Spleen (tissue), 11 donors: ENCODE measurements around the gene STEAP3. TPM values are rescaled to one million over a fixed set of nuclear protein-coding genes. Genes with fewer than 3 reads are reported as not detected.

Source experiments
- DNase-seq: peaks from one replicate; pipeline ENCODE4 v3.0.0-alpha.2; 2020
- H3K27ac ChIP-seq, 8 donors: fragments of 200-600 bp; sonication (generic) in 7 of 8; 1 replicate in 4 of 8; 2 replicates in 4 of 8; pipeline versions ENCODE4 v1.5.0 to v1.8.0; 2016 to 2021; ENCODE audit warnings: inconsistent platforms in 4 of 8, mild to moderate bottlenecking in 4 of 8, moderate library complexity in 1 of 8
- H3K27me3 ChIP-seq, 7 donors: fragments of 200-600 bp; sonication (generic) in 6 of 7; replicated peaks in 1 of 7; 1 replicate in 4 of 7; 2 replicates in 3 of 7; pipeline versions ENCODE4 v1.5.0 to v1.8.0; 2016 to 2021; ENCODE audit warnings: inconsistent platforms in 3 of 7, mild to moderate bottlenecking in 1 of 7
- H3K36me3 ChIP-seq, 6 donors: fragments of 200-600 bp; sonication (generic) in 5 of 6; 1 replicate in 4 of 6; 2 replicates in 2 of 6; pipeline versions ENCODE4 v1.5.0 to v1.8.0; 2016 to 2021; ENCODE audit warnings: inconsistent platforms in 2 of 6
- H3K4me1 ChIP-seq, 6 donors: fragments of 200-600 bp; sonication (generic) in 5 of 6; 1 replicate in 3 of 6; 2 replicates in 3 of 6; pipeline versions ENCODE4 v1.5.0 to v1.8.0; 2016 to 2021; ENCODE audit warnings: inconsistent platforms in 3 of 6
- H3K4me3 ChIP-seq, 8 donors: fragments of 200-600 bp; sonication (generic) in 7 of 8; 1 replicate in 4 of 8; 2 replicates in 4 of 8; pipeline versions ENCODE4 v1.5.0 to v1.8.0; 2016 to 2021; ENCODE audit warnings: inconsistent platforms in 4 of 8, mild to moderate bottlenecking in 4 of 8, moderate library complexity in 2 of 8
- H3K9me3 ChIP-seq, 8 donors: fragments of 200-600 bp; sonication (generic) in 7 of 8; 1 replicate in 4 of 8; 2 replicates in 4 of 8; pipeline versions ENCODE4 v1.5.0 to v1.8.0; 2016 to 2021; ENCODE audit warnings: inconsistent platforms in 4 of 8
- CTCF ChIP-seq, 11 experiments: fragments of 200-600 bp in 7 of 11; fragments of 450-650 bp in 4 of 11; sonication (generic) in 4 of 11; IDR thresholded peaks in 8 of 11; conservative IDR thresholded peaks in 3 of 11; 1 replicate in 7 of 11; 2 replicates in 4 of 11; pipeline versions ENCODE4 v1.4.0 to v1.8.0; 2016 to 2021; ENCODE audit warnings: antibody characterized with exemption in 11 of 11, inconsistent platforms in 4 of 11, mild to moderate bottlenecking in 1 of 11
- POLR2A ChIP-seq, 3 donors: fragments of 450-650 bp; IDR thresholded peaks; one replicate each; pipeline ENCODE4 v1.5.1; 2017; ENCODE audit warnings: antibody characterized with exemption in 3 of 3, mild to moderate bottlenecking in 1 of 3
- POLR2AphosphoS5 ChIP-seq, 3 donors: sonication (generic); formaldehyde crosslinking; IDR thresholded peaks; one replicate each; pipeline ENCODE4 v1.5.1; 2017; ENCODE audit warnings: antibody characterized with exemption in 3 of 3
- WGBS, 5 donors: extraction: QIAGEN DNeasy Blood & Tissue Kit in 3 of 5; methylation state at CpG; one replicate each; pipeline versions ENCODE4 v1.1.5 to v1.1.7; 2013 to 2018; 5-methylcytosine and 5-hydroxymethylcytosine counted together
- intact Hi-C: fragments of 100-400 bp; cut with DNase I; formaldehyde crosslinking; loops from one replicate; pipeline ENCODE4 v1.15.0; 2023; ENCODE audit warnings: low total_unique reads
- polyA plus RNA-seq, 3 donors: library from polyadenylated mRNA; stranded (reverse); fragments of 200-250 nt; gene quantifications; one replicate each; pipeline ENCODE4 v1.2.1, GENCODE V29; 2013
- total RNA-seq, 7 donors: library from RNA; depleted of rRNA in 3 of 7; stranded (reverse); fragments of >200 nt in 3 of 7; fragmentation: NEBNext Ultra II Directional in 4 of 7; extraction: Animal tissue kit (Norgen Biotek cat#: 25700) in 4 of 7; gene quantifications; one replicate each; pipeline versions ENCODE4 v1.1.0 to v1.2.1, GENCODE V29; 2016 to 2021
- donor health status: healthy with polysubstance abuse.
- donor health status: DM: no; HTN: no; CAD: no; lungs with moderate emphysema.
- donor health status: DM: no; HTN: no; CAD: no.
- donor health status: Bipolar disorder and iron deficiency.
- donor health status: healthy.
- donor health status: DM: no; HTN: no; CAD: no.
- donor health status: DM: yes; HTN: yes; CAD: no.

Gene STEAP3
- total and polyA plus RNA-seq, 10 donors: 0.26 to 3.6 (median 1.5) TPM

DNA sequence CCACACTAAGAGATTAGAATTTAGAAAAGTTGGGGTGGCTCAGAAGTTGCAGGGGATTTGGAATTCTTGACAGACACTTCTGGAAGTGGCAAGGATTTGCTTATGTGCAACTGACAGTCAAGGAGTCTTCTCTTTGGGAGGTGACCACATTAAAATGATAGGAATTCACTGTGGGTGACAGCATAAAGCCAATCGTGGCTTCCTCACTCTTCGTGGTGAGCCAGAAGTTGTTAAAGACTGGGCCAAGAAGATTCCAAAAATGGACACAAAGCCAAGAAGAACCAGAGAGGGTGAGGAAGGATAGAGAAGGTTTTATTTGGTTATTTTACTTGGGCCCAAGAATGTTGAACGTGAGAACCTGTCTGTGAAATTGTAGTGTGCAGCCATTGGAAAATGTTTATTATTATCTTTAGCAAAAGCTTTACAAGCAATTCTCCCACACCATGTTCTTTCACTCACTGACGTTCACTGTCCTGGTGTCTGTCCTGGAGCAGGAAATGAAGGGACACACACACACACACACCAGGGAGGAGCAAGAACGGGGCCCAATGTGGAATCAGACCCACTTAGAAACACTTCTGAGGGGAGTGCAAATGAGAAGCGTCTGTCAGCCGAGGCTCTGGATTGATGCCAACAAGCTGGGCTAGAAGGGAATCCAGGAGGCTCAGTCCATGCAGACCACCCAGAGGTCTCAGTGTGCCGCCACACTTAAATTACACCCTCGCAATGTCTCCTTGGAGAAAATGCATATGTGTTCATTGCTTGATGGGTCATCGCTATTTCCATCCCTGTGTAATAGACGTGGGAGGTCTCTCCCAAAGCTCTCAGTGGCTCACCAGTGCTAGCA, 37.2 kb downstream of the STEAP3 start:
- TF ChIP-seq POLR2AphosphoS5 (IDR thresholded peaks at IDR 0.05): no peak
- no peak for TF ChIP-seq POLR2A (IDR thresholded peaks at IDR 0.05)
- TF ChIP-seq CTCF (IDR thresholded peaks at IDR 0.05 in 8 of 11, conservative IDR thresholded peaks at IDR 0.05 in 3 of 11): no peak
- no peaks in the 10 kb centered on the region for H3K9me3 ChIP-seq
- DNase-seq: no peak
- intact Hi-C loops: no loop called here
- H3K27ac ChIP-seq: no peak overlapping the region
- H3K36me3 ChIP-seq: peaks cover 0 to 10% (median 0%) of the 10 kb centered on the region in 6 donors
- peaks cover 0 to 5% (median 0%) of the 10 kb centered on the region in 6 donors for H3K4me1 ChIP-seq
- no peak overlapping the region for H3K4me3 ChIP-seq
- 70 to 81% (median 73%) methylated on average over 11 of the region's 11 CpGs for WGBS, 5 donors
- H3K27me3 ChIP-seq: no peaks in the 10 kb centered on the region

DNA sequence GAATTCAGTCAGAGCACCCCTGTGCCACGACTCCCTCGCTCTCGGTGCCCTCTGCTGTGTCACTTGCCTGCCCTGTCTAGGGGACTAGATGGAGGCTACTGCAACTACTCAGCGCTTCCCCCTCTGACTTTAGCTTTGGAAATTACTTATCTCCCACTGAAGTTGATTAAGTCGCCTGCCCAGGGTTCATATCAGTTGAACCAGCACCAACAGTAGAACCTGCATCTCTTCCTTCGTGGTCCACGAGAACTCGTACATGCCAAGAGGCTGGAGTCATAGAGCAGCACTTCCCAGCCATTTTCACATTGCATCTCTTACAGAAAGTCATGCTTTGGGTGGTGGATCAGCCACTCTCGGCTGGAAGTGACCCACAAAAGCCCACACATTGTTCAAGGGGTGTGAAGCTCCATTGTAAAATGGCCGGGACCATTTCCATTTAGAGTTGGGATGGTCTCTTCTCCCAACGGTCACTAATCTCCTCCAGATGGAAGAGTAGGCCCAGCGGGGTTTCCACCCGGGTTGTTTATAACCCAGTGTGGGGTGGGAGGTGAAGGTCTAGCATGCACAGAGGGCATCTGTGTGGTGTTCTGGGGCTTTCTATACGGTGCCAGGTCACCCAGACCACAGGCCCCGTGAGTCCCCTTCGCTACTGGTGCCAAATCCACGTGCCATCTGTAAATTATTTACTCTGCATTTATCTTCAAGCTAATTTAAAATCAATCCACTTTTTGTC, 38.0 kb downstream of the STEAP3 start:
- DNase-seq: no peak
- Histone ChIP-seq H3K4me3 (no peak overlapping the region), H3K27me3 (no peaks in the 10 kb centered on the region), H3K36me3 (peaks cover 0 to 10% (median 0%) of the 10 kb centered on the region in 6 donors), H3K27ac (no peak overlapping the region), H3K4me1 (peaks cover 0 to 5% (median 0%) of the 10 kb centered on the region in 6 donors), H3K9me3 (no peaks in the 10 kb centered on the region)
- intact Hi-C loops: no loop called here
- 88 to 93% (median 89%) methylated on average over 17 of the region's 17 CpGs for WGBS, 5 donors
- TF ChIP-seq CTCF (IDR thresholded peaks at IDR 0.05 in 8 of 11, conservative IDR thresholded peaks at IDR 0.05 in 3 of 11) (no peak), POLR2A (IDR thresholded peaks at IDR 0.05) (no peak), POLR2AphosphoS5 (IDR thresholded peaks at IDR 0.05) (no peak)

DNA sequence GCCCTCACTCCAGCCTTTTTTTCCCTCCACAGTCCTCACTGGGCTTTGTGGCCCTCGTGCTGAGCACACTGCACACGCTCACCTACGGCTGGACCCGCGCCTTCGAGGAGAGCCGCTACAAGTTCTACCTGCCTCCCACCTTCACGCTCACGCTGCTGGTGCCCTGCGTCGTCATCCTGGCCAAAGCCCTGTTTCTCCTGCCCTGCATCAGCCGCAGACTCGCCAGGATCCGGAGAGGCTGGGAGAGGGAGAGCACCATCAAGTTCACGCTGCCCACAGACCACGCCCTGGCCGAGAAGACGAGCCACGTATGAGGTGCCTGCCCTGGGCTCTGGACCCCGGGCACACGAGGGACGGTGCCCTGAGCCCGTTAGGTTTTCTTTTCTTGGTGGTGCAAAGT, 39.4 kb downstream of the STEAP3 start:
- Histone ChIP-seq H3K4me3 (no peak overlapping the region), H3K36me3 (peaks cover 0 to 10% (median 0%) of the 10 kb centered on the region in 6 donors), H3K27ac (no peak overlapping the region), H3K9me3 (no peaks in the 10 kb centered on the region), H3K27me3 (no peaks in the 10 kb centered on the region), H3K4me1 (peaks cover 0 to 5% (median 0%) of the 10 kb centered on the region in 6 donors)
- TF ChIP-seq CTCF (IDR thresholded peaks at IDR 0.05 in 8 of 11, conservative IDR thresholded peaks at IDR 0.05 in 3 of 11) (no peak), POLR2AphosphoS5 (IDR thresholded peaks at IDR 0.05) (no peak), POLR2A (IDR thresholded peaks at IDR 0.05) (no peak)
- intact Hi-C loops: no loop called here
- 91 to 97% (median 95%) methylated on average over 23 of the region's 23 CpGs for WGBS, 5 donors
- no peak for DNase-seq

GRCh38 chr2:119263656-119264055, 40.0 kb downstream of the STEAP3 start:
- no peak overlapping the region for H3K4me3 ChIP-seq
- no peak overlapping the region for H3K27ac ChIP-seq
- peaks cover 0 to 10% (median 0%) of the 10 kb centered on the region in 6 donors for H3K36me3 ChIP-seq
- WGBS, 5 donors: 22 to 51% (median 37%) methylated on average over 5 of the region's 5 CpGs
- H3K4me1 ChIP-seq: peaks cover 0 to 5% (median 0%) of the 10 kb centered on the region in 6 donors
- intact Hi-C loops: no loop called here
- DNase-seq: no peak
- no peaks in the 10 kb centered on the region for H3K27me3 ChIP-seq
- TF ChIP-seq POLR2AphosphoS5 (IDR thresholded peaks at IDR 0.05) (no peak), CTCF (IDR thresholded peaks at IDR 0.05 in 8 of 11, conservative IDR thresholded peaks at IDR 0.05 in 3 of 11) (no peak), POLR2A (IDR thresholded peaks at IDR 0.05) (no peak)
- no peaks in the 10 kb centered on the region for H3K9me3 ChIP-seq
